ENCODE results near the gene NRG3. TPM values are rescaled to one million over a fixed set of nuclear protein-coding genes. Genes with fewer than 3 reads are reported as not detected.

The NRG3 gene
- total RNA-seq, 1 experiment from 2014 or later, result not detected

DNA sequence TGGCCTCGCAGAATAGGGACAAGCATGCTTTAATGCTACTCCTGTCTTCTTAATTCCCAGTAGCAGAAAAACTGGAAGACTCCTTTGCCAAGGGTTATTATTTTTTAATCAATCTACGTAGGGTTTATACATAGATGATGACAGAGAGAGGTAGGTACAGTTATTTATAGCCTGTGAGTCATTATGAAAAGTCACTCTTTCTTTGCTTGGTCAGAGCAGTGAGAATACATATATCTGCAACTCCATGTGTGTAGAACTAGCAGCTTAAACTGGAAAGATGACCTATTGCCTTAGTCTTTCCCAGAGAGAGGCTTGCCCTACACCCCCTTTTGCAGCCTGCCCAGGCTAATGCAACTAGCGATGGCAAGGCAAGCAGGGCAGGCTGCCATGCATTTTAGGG is 1050.6 kb downstream of the NRG3 start:
- H3K9me2 ChIP-seq (ENCODE audit: insufficient read depth), result no peaks in the 10 kb centered on the region
- no peak overlapping the region for H3K4me2 ChIP-seq (ENCODE audit: low read length)
- no peaks in the 10 kb centered on the region for H4K20me1 ChIP-seq (ENCODE audit: insufficient read depth)
- H3K4me3 ChIP-seq (replicated peaks in 1 of 2; ENCODE audit: low read depth in 1 of 2, low read length in 2 of 2), result no peak overlapping the region
- TF ChIP-seq CBX3 (IDR thresholded peaks at IDR 0.05; ENCODE audit: low read depth) (no peak), ZBTB33 (IDR thresholded peaks at IDR 0.05; ENCODE audit: extremely low read depth, insufficient replicate concordance, low read length) (no peak), YY1 (IDR thresholded peaks at IDR 0.05; ENCODE audit: extremely low read depth, insufficient replicate concordance, low read depth, low read length) (no peak), REST (IDR thresholded peaks at IDR 0.05; ENCODE audit: low read depth) (no peak), SP1 (IDR thresholded peaks at IDR 0.05; ENCODE audit: low read depth) (no peak), SRF (IDR thresholded peaks at IDR 0.05; ENCODE audit: low read depth) (no peak), EZH2 (IDR thresholded peaks at IDR 0.05) (no peak), ELF1 (IDR thresholded peaks at IDR 0.05; ENCODE audit: borderline replicate concordance, low read depth) (no peak), CEBPB (IDR thresholded peaks at IDR 0.05; ENCODE audit: low read depth) (no peak), POLR2A (IDR thresholded peaks at IDR 0.05; ENCODE audit: borderline replicate concordance, extremely low read depth, insufficient read depth, insufficient read length) (no peak), TCF7L2 (IDR thresholded peaks at IDR 0.05; ENCODE audit: borderline replicate concordance, extremely low read depth, insufficient read depth, insufficient read length) (no peak), EGR1 (IDR thresholded peaks at IDR 0.05; ENCODE audit: low read depth) (no peak), CTCF (IDR thresholded peaks at IDR 0.05 in 2 of 3, conservative IDR thresholded peaks at IDR 0.05 in 1 of 3; ENCODE audit: borderline replicate concordance in 1 of 3, insufficient read depth in 1 of 3, low read depth in 2 of 3, low read length in 2 of 3) (no peak), JUND (IDR thresholded peaks at IDR 0.05) (no peak), EZH2phosphoT487 (IDR thresholded peaks at IDR 0.05; ENCODE audit: borderline replicate concordance) (no peak), ZFX (IDR thresholded peaks at IDR 0.05) (no peak), RAD21 (IDR thresholded peaks at IDR 0.05; ENCODE audit: low read depth) (no peak)
- TF ChIP-seq, protein P1, sequence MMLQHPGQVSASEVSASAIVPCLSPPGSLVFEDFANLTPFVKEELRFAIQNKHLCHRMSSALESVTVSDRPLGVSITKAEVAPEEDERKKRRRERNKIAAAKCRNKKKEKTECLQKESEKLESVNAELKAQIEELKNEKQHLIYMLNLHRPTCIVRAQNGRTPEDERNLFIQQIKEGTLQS (IDR thresholded peaks at IDR 0.05), result no peak
- H3K4me1 ChIP-seq (ENCODE audit: control insufficient read depth in 1 of 2, insufficient read depth in 2 of 2, low read length in 2 of 2), result no peaks in the 10 kb centered on the region
- no peak overlapping the region for H2AFZ ChIP-seq (ENCODE audit: low read depth, low read length, poor library complexity, severe bottlenecking)
- BruUV-seq (replicated peaks), result no TSS peak
- ChIA-PET CTCF (no interaction called here), POLR2A (no interaction called here), RAD21 (ENCODE audit: low non-redundant PET in 1 of 2, low total read pairs in 2 of 2, uncharacterized antibody in 2 of 2, unreplicated experiment in 2 of 2) (no interaction called here)
- no peak overlapping the region for H3K9ac ChIP-seq (ENCODE audit: low read length)
- intact Hi-C loops (cut with micrococcal nuclease), result no loop called here
- ATAC-seq (no peak), DNase-seq (ENCODE audit: low read depth, low spot score) (no peak)
- no peaks in the 10 kb centered on the region for H3K79me2 ChIP-seq (ENCODE audit: insufficient read depth, low read length)
- peaks cover 0 to 17% of the 10 kb centered on the region in 2 experiments; a peak in 2 of 4 replicates for H3K9me3 ChIP-seq (ENCODE audit: control insufficient read depth in 1 of 2, insufficient read depth in 1 of 2, low read depth in 1 of 2, low read length in 2 of 2)
- H3K36me3 ChIP-seq (ENCODE audit: control insufficient read depth in 1 of 2, insufficient read depth in 2 of 2, low read length in 2 of 2), result no peaks in the 10 kb centered on the region
- H3K27me3 ChIP-seq (ENCODE audit: insufficient read depth, low read length), result no peaks in the 10 kb centered on the region
- H3K27ac ChIP-seq (ENCODE audit: low read depth, low read length), result no peak overlapping the region
